Erythroblast (primary cell): ENCODE data around the gene CASP8AP2.

Experiments
- DNase-seq, 2 experiments: peaks; one replicate each; lab custom pipeline; 2025; lab: John Stamatoyannopoulos, UW
- GATA1 ChIP-seq: IDR thresholded peaks from 2 replicates; pipeline ENCODE4 v1.6.1; 2011; ENCODE audit warnings: low read depth, mild to moderate bottlenecking, control low read depth, low read length, moderate library complexity
- POLR2A ChIP-seq: IDR thresholded peaks from 2 replicates; pipeline ENCODE4 v1.6.1; 2011; ENCODE audit warnings: mild to moderate bottlenecking, low read length

CASP8AP2 gene

DNA sequence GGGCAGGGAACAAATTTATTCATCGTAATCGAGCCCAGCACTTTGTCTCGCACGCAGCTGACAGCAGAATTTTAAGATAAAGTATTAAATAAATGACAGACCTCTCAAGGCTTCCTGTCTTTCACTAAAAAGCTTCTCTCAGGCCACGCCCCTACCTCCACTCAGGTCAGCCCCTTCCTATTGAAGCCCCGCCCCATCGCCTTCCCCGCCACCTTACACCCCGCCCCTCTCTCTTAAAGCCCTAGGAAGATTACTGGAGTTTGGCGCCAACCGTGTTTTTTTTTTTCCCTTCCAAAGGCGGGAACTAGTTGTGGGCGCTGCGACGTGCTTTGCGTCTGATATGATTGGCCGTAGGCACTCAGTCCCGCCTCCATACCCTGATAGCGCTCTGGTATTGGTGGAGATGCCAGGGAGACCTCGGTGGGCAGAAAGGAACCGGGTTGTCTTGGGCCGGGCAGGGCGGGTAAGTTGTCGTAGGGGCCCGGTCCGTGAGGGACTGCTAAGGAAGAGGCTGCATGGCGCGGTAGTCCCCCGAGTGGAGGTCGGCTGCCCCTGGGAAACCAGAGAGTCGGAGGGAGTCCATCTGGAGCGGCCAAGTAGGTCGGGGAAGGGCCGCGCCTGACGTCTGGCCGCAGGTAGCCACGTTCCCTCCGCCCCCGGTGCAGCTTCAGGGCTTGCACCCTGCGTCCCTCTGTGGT, at the start of gene CASP8AP2:
TSS of gene CASP8AP2 (plus strand) at position 409 of the 698 bp plus-strand sequence.
- no peak for TF ChIP-seq GATA1
- peak; percentile 92 for TF ChIP-seq POLR2A

DNA sequence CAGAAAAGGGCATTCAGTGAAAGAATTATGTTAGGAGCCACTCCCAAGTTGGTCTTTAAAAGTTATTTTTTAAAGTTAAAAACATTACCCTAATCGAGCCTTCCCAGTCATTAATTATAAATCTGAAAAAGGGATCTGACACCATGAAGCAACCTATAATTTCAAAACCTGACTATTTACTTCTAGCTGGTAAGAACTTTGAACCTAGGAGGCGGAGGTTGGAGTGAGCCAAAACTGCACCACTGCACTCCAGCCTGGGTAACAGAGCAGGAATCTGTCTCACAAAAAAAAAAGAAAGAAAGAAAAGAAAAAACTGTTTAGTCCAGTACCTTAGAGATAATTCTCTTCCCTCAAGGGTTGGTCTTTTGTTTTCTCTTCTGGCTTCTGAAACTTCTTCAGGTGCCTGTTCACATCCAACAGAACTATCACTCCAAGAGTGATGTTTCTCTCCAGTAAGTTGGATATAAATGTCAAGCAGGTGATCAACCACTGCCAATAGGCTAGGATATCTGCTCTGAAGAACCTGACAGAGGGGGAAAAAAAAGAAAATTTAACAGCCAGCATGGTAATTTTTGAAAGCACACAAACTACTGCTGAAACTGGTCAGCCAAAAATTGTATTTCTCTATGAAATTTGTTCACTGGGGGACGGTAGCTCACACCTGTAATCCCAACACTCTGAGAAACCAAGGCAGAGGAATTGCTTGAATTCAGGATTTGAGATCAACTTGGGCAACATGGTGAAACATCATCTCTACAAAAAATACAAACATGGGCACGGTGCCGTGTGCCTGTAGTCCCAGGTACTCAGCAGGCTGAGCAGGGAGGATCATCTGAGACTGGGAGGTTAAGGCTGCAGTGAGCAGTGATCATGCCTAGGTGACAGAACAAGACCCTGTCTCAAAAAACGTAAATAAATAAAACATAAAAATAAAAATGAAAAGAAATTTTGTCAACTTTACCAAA, 48.3 kb upstream of the CASP8AP2 start:
- TF ChIP-seq GATA1 (no peak), POLR2A (no peak)
- DNase-seq, result no peak

More for the DNA sequence above, at the start of gene CASP8AP2:
- DNase-seq, result peak; percentile 99 to 100

DNA sequence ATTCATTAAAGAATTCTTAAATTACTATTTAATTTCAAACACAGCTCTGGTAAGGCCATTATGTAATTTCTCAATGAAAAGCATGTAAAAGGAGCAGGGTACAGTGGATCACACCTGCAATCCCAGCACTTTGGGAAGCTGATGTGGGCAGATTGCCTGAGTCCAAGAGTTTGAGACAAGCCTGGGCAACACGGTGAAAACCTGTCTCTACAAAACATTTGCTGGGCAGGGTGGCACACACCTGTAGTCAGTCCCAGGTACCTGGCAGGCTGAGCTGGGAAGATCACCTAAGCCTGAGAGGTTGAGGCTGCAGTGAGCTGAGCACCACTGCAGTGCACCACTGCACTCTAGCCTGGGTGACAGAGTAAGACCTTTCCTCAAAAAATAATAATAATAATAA, 47.5 kb upstream of the CASP8AP2 start:
- no peak for DNase-seq
- no peak for TF ChIP-seq POLR2A
- no peak for TF ChIP-seq GATA1

DNA sequence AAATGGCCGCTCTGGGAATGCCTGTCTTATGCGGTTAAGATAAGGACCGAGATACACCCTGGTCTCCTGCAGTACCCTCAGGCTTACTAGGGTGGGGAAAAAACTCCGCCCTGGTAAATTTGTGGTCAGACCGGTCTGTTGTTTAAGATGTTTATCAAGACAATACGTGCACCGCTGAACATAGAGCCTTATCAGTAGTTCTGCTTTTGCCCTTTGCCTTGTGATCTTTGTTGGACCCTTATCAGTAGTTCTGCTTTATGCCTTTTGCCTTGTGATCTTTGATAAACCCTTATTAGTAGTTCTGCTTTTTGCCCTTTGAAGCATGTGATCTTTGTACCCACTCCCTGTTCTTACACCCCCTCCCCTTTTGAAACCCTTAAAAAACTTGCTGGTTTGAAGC, 46.4 kb upstream of the CASP8AP2 start:
- peak; percentile 24 to 60 for DNase-seq

DNA sequence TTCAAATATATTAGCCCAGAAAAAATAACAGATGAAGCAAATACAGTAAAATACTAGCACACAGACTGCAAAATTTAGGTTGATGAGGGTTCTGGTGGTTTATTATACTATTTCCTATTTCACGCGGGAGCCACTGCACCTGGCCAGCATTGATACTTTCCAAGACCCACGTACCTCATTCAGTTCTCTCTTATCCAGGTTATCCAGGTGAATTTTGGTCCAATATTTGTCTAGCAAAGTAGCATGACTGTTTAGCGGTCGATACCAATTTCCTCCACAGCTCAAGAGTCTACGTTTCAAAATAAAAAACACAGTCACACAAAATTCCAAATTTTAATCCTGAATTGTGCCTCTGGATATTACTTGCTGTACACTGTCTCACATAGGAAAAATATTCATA, 44.8 kb upstream of the CASP8AP2 start:
- TF ChIP-seq POLR2A, result no peak
- TF ChIP-seq GATA1, result no peak
- DNase-seq, result no peak

DNA sequence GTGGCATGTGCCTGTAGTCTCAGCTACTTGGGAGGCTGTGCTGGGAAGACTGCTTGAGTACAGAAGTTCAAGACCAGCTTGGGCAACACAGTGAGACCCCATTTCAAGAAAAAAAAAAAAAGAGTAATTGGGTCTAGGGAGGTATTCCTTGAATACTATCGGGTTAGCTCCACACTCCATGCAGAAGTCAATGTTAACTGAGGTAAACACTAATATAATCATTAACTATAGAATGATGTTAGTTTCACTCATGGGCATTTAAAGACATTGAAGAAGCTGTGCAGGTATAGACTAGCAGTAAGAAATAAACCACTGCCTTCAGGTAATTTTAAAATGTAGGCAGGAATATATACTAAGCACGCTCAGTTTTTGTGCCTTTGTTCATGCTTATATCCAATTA, 42.7 kb upstream of the CASP8AP2 start:
- DNase-seq, result no peak
- TF ChIP-seq GATA1 (no peak), POLR2A (no peak)

DNA sequence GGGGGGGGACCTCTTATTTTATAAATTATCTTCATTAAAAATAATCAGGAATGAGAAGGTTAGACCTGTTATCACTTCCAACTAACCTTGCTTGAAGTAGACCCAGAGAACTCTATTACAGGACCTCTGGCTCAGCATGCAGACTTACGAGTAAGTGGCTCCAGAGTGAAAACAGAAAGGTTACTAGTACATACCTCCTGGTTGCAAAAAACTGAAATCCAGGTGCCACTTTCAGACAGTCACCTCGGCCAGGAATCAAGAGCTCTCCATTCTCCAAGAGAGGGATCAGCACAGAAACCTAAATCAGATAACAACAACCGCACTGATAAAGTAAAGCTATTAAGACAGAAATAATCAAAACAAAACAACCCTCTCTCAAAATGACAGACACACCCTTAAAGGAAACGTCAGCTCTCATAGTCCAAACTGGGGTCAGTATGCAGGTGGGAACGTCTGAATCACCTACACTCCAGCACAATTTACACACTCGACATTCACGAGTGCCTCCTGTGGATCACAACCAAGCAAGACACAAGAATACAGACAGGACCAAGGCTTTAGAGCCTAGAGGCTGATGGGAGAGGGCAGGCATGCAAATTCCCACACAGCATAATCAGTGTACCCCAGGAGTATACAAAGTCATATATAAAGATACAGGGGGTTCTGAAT, 41.9 kb upstream of the CASP8AP2 start:
- TF ChIP-seq POLR2A, result no peak
- TF ChIP-seq GATA1, result no peak
- no peak for DNase-seq

DNA sequence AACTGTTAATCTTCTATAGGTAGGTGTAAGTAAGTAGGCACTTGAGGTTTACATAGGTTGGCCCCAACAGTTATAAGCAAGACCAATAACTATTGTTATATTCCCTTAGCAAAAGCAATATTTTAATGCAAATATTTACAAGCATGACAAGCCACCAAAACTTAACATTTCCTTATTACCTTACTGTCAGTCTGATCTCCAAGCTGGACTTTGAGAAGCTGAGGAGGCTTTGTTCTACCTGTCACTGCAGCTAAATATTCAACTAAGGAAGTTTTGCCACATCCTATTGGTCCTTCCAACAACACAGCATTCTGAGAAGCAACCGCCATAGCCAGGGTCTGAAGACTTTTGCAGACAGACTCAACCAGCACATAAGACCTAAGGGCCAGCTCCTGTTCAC, 39.7 kb upstream of the CASP8AP2 start:
- TF ChIP-seq GATA1 (no peak), POLR2A (no peak)
- DNase-seq, result no peak

DNA sequence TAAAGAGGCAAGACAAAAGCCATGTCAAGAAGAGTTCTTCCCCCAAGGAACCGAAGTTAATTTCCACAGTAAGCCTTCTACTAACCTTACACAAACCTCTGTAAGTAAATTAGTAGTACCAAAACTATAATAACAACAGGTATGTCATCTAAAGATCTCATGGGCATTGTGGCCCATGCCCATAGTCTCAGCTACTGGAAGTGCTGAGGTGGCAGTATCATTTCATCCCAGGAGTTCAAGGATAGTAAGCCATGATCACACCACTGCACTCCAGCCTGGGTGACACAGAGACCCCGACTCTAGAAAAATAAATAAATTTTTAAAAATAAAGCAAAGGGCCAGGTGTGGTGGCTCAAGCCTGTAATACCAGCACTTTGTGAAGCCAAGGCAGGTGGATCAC, 39.3 kb upstream of the CASP8AP2 start:
- no peak for DNase-seq
- no peak for TF ChIP-seq POLR2A

DNA sequence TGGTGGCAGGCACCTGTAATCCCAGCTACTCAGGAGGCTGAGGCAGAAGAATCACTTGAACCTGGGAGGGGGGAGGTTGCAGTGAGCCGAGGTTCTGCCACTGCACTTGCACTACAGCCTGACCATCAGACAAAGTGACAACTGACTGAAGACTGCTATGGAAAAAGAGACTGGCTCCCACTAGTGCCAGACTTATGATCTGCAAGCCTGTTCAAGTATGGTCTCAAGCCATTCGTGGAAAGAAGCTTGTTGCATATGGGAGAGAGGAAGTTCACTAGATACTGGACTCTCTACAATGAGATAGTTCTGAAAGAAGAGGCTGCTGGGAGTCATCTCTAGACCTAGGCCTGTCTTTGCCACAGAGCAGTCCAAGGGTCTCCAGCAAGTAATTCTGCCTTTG, 36.8 kb upstream of the CASP8AP2 start:
- DNase-seq, result peak; percentile 67 to 69
- TF ChIP-seq GATA1 (no peak), POLR2A (no peak)

DNA sequence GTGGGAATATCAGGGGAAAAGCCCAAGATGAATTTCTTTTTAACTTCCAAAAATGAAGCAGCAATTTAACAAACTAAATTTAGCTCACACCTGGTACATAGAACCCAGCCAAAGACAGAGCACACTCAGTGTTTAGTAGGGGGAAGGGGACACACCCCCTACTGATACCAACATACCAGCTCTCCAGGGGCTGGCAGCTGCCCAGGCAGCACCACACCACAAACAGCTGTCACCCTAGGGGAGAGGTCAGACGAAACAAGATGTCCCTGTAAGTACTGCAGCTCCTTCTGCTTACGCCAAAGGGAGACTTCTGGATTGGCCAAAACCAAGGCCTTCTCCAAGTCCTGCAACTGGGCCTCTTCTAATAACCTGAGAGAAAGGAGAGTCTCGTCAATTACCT, 36.1 kb upstream of the CASP8AP2 start:
- no peak for TF ChIP-seq GATA1
- TF ChIP-seq POLR2A, result no peak
- peak; percentile 10 to 24 for DNase-seq

DNA sequence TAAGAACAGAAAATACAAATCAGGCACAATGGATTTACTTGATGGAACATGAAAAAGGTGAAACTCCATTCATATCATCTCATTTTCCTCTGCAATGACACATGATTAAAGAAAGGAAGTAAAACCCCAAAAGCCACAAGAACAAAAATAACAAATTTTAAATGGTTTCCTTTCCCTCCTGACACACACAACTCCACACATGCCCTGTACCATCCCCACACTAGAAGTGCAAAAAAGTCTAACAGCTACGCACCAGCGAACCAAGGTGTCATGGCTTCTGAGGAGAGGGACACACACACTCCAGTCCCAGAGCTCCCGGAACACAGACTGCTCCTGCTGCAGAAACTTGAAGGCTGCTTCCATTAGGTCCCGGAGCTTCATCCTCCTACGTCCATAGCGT, 35.4 kb upstream of the CASP8AP2 start:
- DNase-seq, result no peak

DNA sequence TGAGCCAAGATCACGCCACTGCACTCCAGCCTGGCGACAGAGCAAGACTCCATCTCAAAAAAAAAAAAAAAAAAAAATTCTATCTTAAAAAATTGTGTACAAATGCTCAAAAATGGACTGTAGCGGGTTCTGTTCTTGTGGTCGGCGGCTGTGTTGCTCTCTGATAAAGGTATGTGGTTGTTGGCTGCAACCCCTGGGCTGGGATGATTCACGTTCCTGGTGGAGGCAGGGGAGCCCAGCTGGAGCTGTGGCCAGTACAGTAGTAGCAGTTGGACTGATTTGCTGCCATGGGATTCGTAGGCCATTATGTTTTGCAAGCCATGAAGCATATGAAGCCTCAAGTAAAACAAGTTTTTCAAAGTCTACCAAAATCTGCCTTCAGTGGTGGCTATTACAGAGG, 32.4 kb upstream of the CASP8AP2 start:
- TF ChIP-seq GATA1 (no peak), POLR2A (no peak)
- DNase-seq, result peak; percentile 70 to 81

More for the DNA sequence above, 35.4 kb upstream of the CASP8AP2 start:
- TF ChIP-seq GATA1 (no peak), POLR2A (no peak)

DNA sequence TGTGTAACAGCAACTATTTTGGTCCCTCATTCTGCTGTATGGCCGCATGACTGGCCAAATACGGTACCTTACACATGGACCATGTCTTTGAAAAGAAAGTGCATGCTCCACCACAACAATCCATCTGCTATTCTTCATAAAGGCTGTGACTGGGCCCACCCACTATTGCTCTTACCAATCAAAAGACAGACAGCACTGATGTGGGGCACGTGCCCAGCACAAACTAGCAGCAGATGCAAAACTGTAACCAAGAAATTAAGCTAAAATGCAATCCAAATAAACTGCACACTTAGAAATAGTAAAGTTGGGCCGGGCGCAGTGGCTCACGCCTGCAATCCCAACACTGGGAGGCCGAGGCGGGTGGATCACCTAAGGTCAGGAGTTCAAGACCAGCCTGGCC, 30.6 kb upstream of the CASP8AP2 start:
- TF ChIP-seq GATA1 (no peak), POLR2A (no peak)
- no peak for DNase-seq
